Esophagus muscularis mucosa (tissue), 3 donors: ENCODE results near the gene ARID1B.

Experiments used
- POLR2A ChIP-seq: fragments of 450-650 bp; IDR thresholded peaks from one replicate; pipeline ENCODE4 v1.6.1; 2017; ENCODE audit warnings: antibody characterized with exemption, moderate library complexity, mild to moderate bottlenecking, low read depth
- TF ChIP-seq, protein P1 (sequence below), 3 experiments: fragments of 200-600 bp in 2 of 3; fragments of 450-650 bp in 1 of 3; sonication (generic) in 2 of 3; IDR thresholded peaks; one replicate each; pipeline ENCODE4 v1.5.1; 2017 to 2019; ENCODE audit warnings: antibody characterized with exemption in 3 of 3, mild to moderate bottlenecking in 2 of 3, moderate library complexity in 1 of 3

DNA sequence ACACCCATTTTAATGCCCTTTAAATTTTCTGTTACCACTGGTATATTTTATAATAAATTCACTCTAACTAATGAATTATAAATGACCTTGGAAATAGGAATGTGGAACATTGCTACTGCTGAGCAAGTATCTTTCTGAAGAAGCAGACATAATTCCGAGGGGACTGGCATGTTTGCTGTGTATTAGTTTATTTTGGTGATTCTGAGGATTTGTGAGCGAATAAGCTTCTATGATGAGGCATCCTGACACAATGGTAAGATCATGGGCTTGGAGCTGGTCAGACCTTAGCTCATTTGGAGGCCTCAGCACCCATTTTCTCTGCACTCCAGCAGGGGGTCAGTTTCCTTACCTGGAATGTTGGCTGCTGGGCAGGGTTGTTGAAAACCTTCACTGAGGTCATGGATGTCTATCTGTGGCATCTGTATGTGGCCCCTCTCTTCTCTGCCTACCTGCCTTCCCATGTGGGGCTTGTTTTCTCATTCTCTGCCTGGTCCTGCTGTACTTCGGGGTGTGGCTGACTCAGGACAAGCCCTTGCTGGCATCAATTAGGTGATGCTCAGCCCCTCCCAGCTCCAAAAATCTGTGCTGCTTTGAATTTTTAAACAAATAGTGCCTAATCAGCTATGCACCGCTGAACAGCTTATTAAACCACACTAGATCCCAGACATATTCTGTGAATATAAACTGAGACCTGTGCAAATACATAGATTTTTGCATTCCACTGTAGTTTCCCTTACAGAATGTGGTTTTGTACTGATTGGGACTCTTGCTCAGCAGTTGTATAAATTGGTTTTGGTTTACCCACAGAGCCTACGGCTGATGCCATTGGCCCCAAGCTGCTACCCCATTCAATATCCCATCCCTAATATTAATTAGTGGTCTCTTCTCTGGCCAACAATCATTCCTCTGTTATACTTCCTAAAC lies 10.7 kb downstream of the ARID1B start:
- TF ChIP-seq, protein P1, sequence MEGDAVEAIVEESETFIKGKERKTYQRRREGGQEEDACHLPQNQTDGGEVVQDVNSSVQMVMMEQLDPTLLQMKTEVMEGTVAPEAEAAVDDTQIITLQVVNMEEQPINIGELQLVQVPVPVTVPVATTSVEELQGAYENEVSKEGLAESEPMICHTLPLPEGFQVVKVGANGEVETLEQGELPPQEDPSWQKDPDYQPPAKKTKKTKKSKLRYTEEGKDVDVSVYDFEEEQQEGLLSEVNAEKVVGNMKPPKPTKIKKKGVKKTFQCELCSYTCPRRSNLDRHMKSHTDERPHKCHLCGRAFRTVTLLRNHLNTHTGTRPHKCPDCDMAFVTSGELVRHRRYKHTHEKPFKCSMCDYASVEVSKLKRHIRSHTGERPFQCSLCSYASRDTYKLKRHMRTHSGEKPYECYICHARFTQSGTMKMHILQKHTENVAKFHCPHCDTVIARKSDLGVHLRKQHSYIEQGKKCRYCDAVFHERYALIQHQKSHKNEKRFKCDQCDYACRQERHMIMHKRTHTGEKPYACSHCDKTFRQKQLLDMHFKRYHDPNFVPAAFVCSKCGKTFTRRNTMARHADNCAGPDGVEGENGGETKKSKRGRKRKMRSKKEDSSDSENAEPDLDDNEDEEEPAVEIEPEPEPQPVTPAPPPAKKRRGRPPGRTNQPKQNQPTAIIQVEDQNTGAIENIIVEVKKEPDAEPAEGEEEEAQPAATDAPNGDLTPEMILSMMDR (IDR thresholded peaks at IDR 0.05) = no peak
- TF ChIP-seq POLR2A = no peak
